Measurements from ENCODE around the gene TFAP2C. TPM values are rescaled to one million over a fixed set of nuclear protein-coding genes. Genes with fewer than 3 reads are reported as not detected.

The TFAP2C gene
- polyA plus RNA-seq, 1 donor (not counting 4 experiments of a cell fraction or from before 2014, with no cell fraction given): 11.5 TPM

GRCh38 chr20:56683077-56683865 is 54.2 kb downstream of the TFAP2C start:
- dilution Hi-C loops (cut with MboI; ENCODE audit: extremely low pct_ligation_motif_present, low sequenced_read_pairs): no loop called here

GRCh38 chr20:56685879-56686278 is 56.8 kb downstream of the TFAP2C start:
- no peak overlapping the region for H2AFZ ChIP-seq (ENCODE audit: control insufficient read depth, low read length)
- H3K9me1 ChIP-seq (ENCODE audit: control insufficient read depth, extremely low read depth, insufficient read depth, low read length): no peaks in the 10 kb centered on the region
- H3K4me3 ChIP-seq (ENCODE audit: control insufficient read depth in 2 of 3, extremely low read depth in 1 of 3, insufficient read depth in 2 of 3, low read depth in 1 of 3, low read length in 3 of 3): no peak overlapping the region
- no peak for FAIRE-seq
- H3K9ac ChIP-seq (ENCODE audit: control insufficient read depth, extremely low read depth, insufficient read depth, low read length): no peak overlapping the region
- dilution Hi-C loops (cut with MboI; ENCODE audit: extremely low pct_ligation_motif_present, low sequenced_read_pairs): no loop called here
- no peak for DNase-seq (ENCODE audit: low read depth, low spot score)
- no peak overlapping the region for H3K27ac ChIP-seq (ENCODE audit: control insufficient read depth, insufficient read depth, low read length)
- TF ChIP-seq EZH2 (IDR thresholded peaks at IDR 0.05; ENCODE audit: low read length): no peak
- no peak for TF ChIP-seq CTCF (optimal IDR thresholded peaks at IDR 0.05 in 1 of 3, IDR thresholded peaks at IDR 0.05 in 1 of 3, conservative IDR thresholded peaks at IDR 0.05 in 1 of 3; ENCODE audit: extremely low read depth in 1 of 3, insufficient read depth in 2 of 3, low read length in 3 of 3)
- H3K79me2 ChIP-seq (ENCODE audit: control insufficient read depth, insufficient read depth, low read length): no peaks in the 10 kb centered on the region
- no peaks in the 10 kb centered on the region for H3K9me3 ChIP-seq (ENCODE audit: control insufficient read depth, low read depth, low read length)
- H3K4me1 ChIP-seq (ENCODE audit: control insufficient read depth, extremely low read depth, insufficient read depth, low read length): peaks cover 26% of the 10 kb centered on the region
- H3K36me3 ChIP-seq (ENCODE audit: control insufficient read depth in 2 of 2, extremely low read depth in 1 of 2, insufficient read depth in 2 of 2, low read length in 2 of 2): no peaks in the 10 kb centered on the region
- no peaks in the 10 kb centered on the region for H4K20me1 ChIP-seq (ENCODE audit: control insufficient read depth, extremely low read depth, insufficient read depth, low read length)
- H3K4me2 ChIP-seq (ENCODE audit: control insufficient read depth, extremely low read depth, insufficient read depth, low read depth, low read length): no peak overlapping the region
- no peaks in the 10 kb centered on the region for H3K27me3 ChIP-seq (ENCODE audit: control insufficient read depth, extremely low read depth, insufficient read depth, low read length)

More at GRCh38 chr20:56683077-56683865, 54.2 kb downstream of the TFAP2C start:
- no peaks in the 10 kb centered on the region for H3K9me3 ChIP-seq (ENCODE audit: control insufficient read depth, low read depth, low read length)
- no peak overlapping the region for H3K4me2 ChIP-seq (ENCODE audit: control insufficient read depth, extremely low read depth, insufficient read depth, low read depth, low read length)
- FAIRE-seq (peak; percentile 9), DNase-seq (ENCODE audit: low read depth, low spot score) (no peak)
- H3K79me2 ChIP-seq (ENCODE audit: control insufficient read depth, insufficient read depth, low read length): no peaks in the 10 kb centered on the region
- no peaks in the 10 kb centered on the region for H3K36me3 ChIP-seq (ENCODE audit: control insufficient read depth in 2 of 2, extremely low read depth in 1 of 2, insufficient read depth in 2 of 2, low read length in 2 of 2)
- no peak overlapping the region for H2AFZ ChIP-seq (ENCODE audit: control insufficient read depth, low read length)
- H3K4me1 ChIP-seq (ENCODE audit: control insufficient read depth, extremely low read depth, insufficient read depth, low read length): peaks cover 3% of the 10 kb centered on the region
- no peak overlapping the region for H3K27ac ChIP-seq (ENCODE audit: control insufficient read depth, insufficient read depth, low read length)
- H4K20me1 ChIP-seq (ENCODE audit: control insufficient read depth, extremely low read depth, insufficient read depth, low read length): no peaks in the 10 kb centered on the region
- no peak overlapping the region for H3K4me3 ChIP-seq (ENCODE audit: control insufficient read depth in 2 of 3, extremely low read depth in 1 of 3, insufficient read depth in 2 of 3, low read depth in 1 of 3, low read length in 3 of 3)
- no peaks in the 10 kb centered on the region for H3K9me1 ChIP-seq (ENCODE audit: control insufficient read depth, extremely low read depth, insufficient read depth, low read length)
- TF ChIP-seq EZH2 (IDR thresholded peaks at IDR 0.05; ENCODE audit: low read length) (no peak), CTCF (optimal IDR thresholded peaks at IDR 0.05 in 1 of 3, IDR thresholded peaks at IDR 0.05 in 1 of 3, conservative IDR thresholded peaks at IDR 0.05 in 1 of 3; ENCODE audit: extremely low read depth in 1 of 3, insufficient read depth in 2 of 3, low read length in 3 of 3) (peak in 1 of 3 experiments; percentile 10)
- H3K27me3 ChIP-seq (ENCODE audit: control insufficient read depth, extremely low read depth, insufficient read depth, low read length): no peaks in the 10 kb centered on the region
- H3K9ac ChIP-seq (ENCODE audit: control insufficient read depth, extremely low read depth, insufficient read depth, low read length): no peak overlapping the region

Data from keratinocyte (primary cell).